Measurements from ENCODE around the gene EYA4.

EYA4 gene

DNA sequence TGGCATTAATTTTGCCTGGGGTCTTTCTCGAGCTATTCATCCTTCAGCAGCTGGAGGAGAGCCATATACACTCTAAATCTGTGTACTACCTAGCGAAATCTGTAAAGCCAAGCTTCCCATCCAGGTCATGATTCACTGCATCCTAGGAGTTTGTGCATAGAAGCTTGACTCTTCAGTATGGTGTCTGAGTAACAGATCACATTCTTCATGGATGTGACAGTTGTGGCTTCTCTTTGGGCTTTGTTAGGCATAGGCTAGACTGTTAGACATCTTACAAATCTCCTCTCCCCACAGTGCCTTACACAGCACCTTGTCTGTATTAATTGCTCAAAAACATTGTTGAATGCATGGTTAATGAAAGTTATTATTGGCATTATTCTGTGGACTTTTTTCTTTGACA, 177.0 kb downstream of the EYA4 start:
- Histone ChIP-seq H3K4me3 (no peak overlapping the region), H3K36me3 (replicated peaks) (no peaks in the 10 kb centered on the region), H3K4me1 (no peaks in the 10 kb centered on the region), H3K27me3 (ENCODE audit: low read depth) (no peaks in the 10 kb centered on the region), H3K9me3 (no peaks in the 10 kb centered on the region)
- in situ Hi-C loops (cut with MboI; ENCODE audit: low sequenced_read_pairs): no loop called here
- DNase-seq (ENCODE audit: low spot score in 2 of 2): no peak

DNA sequence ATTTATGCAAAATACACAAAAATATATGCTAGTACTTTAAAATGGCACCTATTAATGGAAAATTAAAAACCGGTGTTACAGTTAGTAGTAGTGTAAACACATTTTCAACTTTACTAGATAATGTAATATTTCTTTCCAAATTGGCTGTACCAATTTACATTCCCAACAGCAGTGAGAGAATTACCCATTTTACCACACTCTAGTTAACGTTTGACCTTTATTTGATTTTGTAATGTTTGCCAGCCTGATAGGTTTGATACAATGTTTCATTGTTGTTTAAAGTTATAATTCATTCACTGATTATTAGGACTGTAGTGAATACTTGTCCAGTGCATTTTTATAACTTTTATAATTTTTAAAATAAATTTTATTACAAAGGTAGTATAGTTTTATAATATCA, 182.1 kb downstream of the EYA4 start:
- in situ Hi-C loops (cut with MboI; ENCODE audit: low sequenced_read_pairs): no loop called here

DNA sequence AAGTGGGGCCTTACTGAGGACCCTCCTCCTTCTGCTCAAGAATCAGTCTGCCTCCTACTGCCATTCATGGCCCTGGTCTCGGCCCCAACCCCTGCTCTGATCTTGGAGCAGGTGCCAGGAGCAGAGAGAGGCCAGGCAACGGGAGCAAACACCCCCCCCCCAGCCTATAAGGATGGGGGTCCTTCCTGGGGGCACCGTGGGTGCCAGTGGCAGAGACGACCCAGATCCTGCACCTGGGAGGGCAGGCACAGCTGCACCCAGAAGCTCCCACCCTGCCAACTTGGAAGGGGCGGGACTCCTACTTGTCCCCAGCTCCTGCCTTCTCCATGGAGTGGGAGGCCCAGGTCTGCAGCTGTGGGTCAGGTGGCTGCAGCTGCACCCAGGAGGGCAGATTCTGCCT, 183.2 kb downstream of the EYA4 start:
- H3K4me1 ChIP-seq: no peaks in the 10 kb centered on the region
- no peaks in the 10 kb centered on the region for H3K27me3 ChIP-seq (ENCODE audit: low read depth)
- H3K9me3 ChIP-seq: no peaks in the 10 kb centered on the region
- in situ Hi-C loops (cut with MboI; ENCODE audit: low sequenced_read_pairs): no loop called here
- H3K4me3 ChIP-seq: no peak overlapping the region
- no peak for DNase-seq (ENCODE audit: low spot score in 2 of 2)
- H3K36me3 ChIP-seq (replicated peaks): no peaks in the 10 kb centered on the region

More for the DNA sequence above, 182.1 kb downstream of the EYA4 start:
- Histone ChIP-seq H3K27me3 (ENCODE audit: low read depth) (no peaks in the 10 kb centered on the region), H3K9me3 (no peaks in the 10 kb centered on the region), H3K4me3 (no peak overlapping the region), H3K36me3 (replicated peaks) (no peaks in the 10 kb centered on the region), H3K4me1 (no peaks in the 10 kb centered on the region)
- no peak for DNase-seq (ENCODE audit: low spot score in 2 of 2)

DNA sequence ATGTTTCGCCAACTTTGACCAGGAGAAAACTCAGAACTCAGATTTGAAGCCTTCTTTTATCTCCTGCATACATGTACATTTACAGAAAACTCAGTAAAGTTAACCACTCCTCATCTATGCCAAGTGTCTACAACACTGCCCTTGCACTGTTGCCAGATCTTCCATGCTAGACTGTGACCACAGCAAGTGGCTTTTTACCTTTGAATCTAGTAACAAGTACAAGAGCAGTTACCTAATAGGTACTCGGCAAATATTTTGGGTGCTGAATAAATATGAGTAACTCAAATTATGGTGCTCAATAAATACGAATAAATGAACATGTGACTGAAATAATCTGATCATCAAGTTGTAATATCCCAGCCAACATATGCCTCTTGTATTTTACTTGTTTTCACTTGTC, 184.9 kb downstream of the EYA4 start:
- no peaks in the 10 kb centered on the region for H3K9me3 ChIP-seq
- in situ Hi-C loops (cut with MboI; ENCODE audit: low sequenced_read_pairs): no loop called here
- no peaks in the 10 kb centered on the region for H3K4me1 ChIP-seq
- H3K36me3 ChIP-seq (replicated peaks): no peaks in the 10 kb centered on the region
- H3K27me3 ChIP-seq (ENCODE audit: low read depth): no peaks in the 10 kb centered on the region
- H3K4me3 ChIP-seq: no peak overlapping the region
- DNase-seq (ENCODE audit: low spot score in 2 of 2): no peak

DNA sequence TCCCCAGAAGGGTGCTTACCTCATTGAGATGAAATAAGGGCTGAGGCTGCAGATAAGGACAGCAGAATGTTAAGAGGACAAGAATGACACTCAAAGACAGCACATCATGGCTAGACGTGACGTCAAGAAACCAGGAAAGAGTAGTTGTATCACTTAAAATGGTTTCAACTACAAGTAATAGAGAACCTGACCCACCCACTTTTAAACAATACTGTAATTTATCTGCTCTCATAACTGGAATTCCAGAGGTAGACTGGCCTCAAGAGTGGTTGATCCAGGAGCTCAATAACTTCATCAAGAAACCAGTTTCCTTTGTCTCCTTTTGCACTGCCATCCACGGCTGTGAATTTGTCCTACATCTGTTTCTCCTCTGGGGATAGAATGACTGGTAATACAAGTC, 187.1 kb downstream of the EYA4 start:
- Histone ChIP-seq H3K4me1 (no peaks in the 10 kb centered on the region), H3K36me3 (replicated peaks) (no peaks in the 10 kb centered on the region), H3K27me3 (ENCODE audit: low read depth) (no peaks in the 10 kb centered on the region), H3K9me3 (no peaks in the 10 kb centered on the region), H3K4me3 (no peak overlapping the region)
- in situ Hi-C loops (cut with MboI; ENCODE audit: low sequenced_read_pairs): no loop called here
- no peak for DNase-seq (ENCODE audit: low spot score in 2 of 2)

DNA sequence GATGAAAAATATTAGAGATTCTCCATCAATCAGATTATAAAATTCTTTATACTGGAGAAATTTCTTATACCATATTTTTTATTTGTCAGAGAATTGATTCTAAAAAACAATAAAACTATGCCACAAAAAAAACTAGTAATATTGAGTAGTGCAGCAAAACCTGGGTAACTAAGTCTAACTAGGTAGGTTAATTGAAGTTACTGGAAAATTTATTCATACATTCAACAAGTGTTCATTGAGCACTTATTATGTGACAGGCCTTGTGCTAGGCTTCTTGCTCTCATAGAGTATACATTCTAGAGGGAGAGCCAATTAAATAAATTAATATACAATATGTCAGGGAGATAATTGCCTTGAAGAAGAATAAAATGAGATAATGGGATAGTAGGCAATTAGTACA, 189.4 kb downstream of the EYA4 start:
- in situ Hi-C loops (cut with MboI; ENCODE audit: low sequenced_read_pairs): no loop called here
- Histone ChIP-seq H3K4me1 (no peaks in the 10 kb centered on the region), H3K36me3 (replicated peaks) (no peaks in the 10 kb centered on the region), H3K4me3 (no peak overlapping the region), H3K27me3 (ENCODE audit: low read depth) (no peaks in the 10 kb centered on the region), H3K9me3 (no peaks in the 10 kb centered on the region)
- DNase-seq (ENCODE audit: low spot score in 2 of 2): no peak

DNA sequence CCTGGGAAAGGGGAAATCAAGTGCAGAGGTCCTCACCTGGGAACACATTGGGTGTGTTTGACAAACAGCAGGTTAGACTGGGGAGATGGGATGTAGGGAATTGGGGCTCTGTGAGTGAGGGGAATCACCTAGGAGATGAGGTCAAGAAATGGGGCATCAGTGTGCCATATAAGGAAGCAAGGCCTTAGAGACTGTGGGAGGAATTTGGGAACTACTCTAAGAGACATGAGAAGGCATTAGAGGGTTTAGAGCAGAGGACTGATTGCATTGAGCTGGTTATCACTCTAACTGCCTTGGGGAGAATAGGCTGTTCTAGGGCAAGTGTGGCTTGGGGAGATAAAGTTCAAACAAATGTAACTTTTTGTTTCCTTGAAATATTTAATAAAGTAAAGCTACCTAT, 189.9 kb downstream of the EYA4 start:
- no peaks in the 10 kb centered on the region for H3K4me1 ChIP-seq
- in situ Hi-C loops (cut with MboI; ENCODE audit: low sequenced_read_pairs): no loop called here
- H3K27me3 ChIP-seq (ENCODE audit: low read depth): no peaks in the 10 kb centered on the region
- DNase-seq (ENCODE audit: low spot score in 2 of 2): no peak
- no peaks in the 10 kb centered on the region for H3K9me3 ChIP-seq
- H3K4me3 ChIP-seq: no peak overlapping the region
- H3K36me3 ChIP-seq (replicated peaks): no peaks in the 10 kb centered on the region

DNA sequence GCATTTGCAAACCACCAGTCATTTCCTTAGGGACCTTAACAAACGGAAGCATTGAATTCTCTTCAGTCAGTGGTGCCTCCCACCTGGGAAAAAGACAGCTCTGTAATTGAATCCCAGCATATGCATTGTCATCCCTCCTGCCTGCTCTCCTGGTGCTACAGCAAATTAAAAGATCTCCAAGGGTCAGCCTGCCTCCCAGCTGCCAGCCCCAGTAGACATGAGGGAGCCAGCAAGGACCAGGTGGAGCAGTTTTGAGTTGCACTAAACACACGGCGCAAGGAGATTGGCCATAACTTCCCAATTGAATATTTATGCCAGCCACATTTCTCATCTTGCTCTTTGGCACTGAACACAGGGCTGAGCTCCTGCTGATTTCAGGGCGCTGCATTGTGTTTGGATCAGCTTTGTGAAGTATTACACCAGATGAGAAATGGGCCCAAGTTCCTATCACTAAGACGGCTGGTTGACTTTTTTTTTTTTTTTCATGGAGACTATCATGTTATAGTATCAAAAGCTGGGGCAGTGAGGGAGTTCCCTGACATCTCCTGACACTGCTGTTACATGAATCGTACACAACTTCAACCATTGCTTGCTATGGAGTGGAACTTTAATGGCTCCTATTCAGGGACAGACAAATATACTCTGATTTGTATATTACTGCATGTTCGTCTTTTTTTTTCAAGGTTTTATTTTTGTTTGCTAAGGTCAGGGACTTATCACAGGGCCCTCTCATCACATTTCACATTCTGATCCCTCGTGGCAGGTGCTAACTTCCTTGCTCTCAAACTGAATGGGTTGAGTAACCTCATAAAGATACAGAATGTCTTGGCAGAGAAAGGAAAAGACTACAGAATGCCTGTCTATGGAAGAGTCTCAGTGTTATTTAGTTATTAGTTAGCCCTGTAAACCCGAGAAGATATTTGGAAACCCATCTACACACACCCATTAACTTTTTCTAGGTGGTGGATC, 191.1 kb downstream of the EYA4 start:
- in situ Hi-C loops (cut with MboI; ENCODE audit: low sequenced_read_pairs): no loop called here
- no peak overlapping the region for H3K4me3 ChIP-seq

DNA sequence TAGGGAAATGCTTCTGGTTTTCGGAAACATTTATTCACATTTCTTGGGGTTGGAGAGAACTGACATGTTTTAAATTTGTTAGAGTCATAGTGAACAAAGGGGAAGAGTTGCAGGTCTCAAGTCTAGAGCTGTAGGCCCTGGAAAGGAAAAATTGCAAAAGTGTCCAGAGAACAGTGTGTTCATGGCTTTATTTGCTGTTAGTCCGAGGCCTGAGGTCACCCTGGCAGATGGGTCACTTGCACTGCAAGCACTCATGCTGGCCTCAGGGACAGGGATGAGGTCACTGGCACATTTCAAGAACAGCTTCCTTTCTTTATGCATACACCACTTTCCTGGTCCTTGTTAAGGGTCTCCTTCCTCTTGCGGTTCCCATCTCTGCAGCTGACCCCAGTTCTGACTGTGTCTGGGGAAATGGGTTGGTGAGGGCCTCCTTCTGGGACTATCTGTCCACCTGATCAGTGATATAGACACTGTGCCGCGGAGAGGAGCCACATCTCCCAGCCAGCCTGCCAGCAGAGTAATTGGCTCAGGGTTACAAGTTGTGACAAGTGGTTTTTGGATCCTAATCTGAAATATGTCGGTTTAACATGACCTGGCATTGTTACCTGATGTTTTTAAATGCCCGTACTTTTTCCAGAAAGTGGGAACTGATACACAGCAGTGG, 194.0 kb downstream of the EYA4 start:
- in situ Hi-C loops (cut with MboI; ENCODE audit: low sequenced_read_pairs): no loop called here
- no peaks in the 10 kb centered on the region for H3K9me3 ChIP-seq
- no peaks in the 10 kb centered on the region for H3K36me3 ChIP-seq (replicated peaks)
- no peaks in the 10 kb centered on the region for H3K27me3 ChIP-seq (ENCODE audit: low read depth)
- no peak overlapping the region for H3K4me3 ChIP-seq
- no peaks in the 10 kb centered on the region for H3K4me1 ChIP-seq
- DNase-seq (ENCODE audit: low spot score in 2 of 2): no peak

More for the DNA sequence above, 191.1 kb downstream of the EYA4 start:
- Histone ChIP-seq H3K9me3 (no peaks in the 10 kb centered on the region), H3K4me1 (no peaks in the 10 kb centered on the region), H3K27me3 (ENCODE audit: low read depth) (no peaks in the 10 kb centered on the region), H3K36me3 (replicated peaks) (no peaks in the 10 kb centered on the region)
- no peak for DNase-seq (ENCODE audit: low spot score in 2 of 2)

DNA sequence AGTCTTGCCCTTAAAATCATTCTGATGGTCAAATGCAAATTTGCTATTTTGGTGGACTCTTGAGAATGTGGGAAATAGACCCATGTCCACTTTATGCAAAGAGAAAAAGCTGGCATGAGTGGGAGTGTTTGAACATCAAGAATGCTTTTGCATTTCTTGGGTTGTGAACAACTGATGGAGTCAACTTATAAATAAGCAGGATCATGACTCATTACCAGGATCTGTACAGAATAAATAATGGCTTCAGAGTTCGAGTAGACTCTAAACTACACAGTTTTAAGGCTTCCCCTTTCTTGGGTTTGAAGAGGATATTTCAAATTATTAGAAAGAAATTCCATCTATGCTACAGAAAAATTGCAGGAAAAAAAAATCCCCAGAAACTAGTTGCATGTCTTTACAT, 195.5 kb downstream of the EYA4 start:
- in situ Hi-C loops (cut with MboI; ENCODE audit: low sequenced_read_pairs): no loop called here
- H3K27me3 ChIP-seq (ENCODE audit: low read depth): no peaks in the 10 kb centered on the region
- H3K36me3 ChIP-seq (replicated peaks): no peaks in the 10 kb centered on the region
- H3K4me1 ChIP-seq: no peaks in the 10 kb centered on the region
- H3K4me3 ChIP-seq: no peak overlapping the region
- no peaks in the 10 kb centered on the region for H3K9me3 ChIP-seq
- no peak for DNase-seq (ENCODE audit: low spot score in 2 of 2)

DNA sequence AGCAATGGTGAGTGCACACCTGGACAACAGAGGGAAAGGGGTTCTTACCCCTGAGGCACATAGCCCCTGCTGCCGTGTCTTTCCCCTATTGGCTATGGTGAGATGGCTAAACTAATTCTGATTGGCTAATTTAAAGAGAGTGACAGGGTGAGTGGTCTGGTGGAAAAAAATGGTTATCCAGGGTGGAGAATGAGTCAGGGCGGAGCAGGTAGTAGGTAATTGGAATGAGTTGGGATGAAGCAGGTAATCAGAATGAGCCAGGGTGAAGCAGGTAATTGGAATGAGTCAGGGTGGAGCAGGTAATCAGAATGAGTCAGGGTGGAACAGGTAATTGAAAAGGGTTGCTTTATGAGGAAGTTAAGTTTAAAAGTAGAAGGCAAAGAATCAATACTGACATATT, 200.3 kb downstream of the EYA4 start:
- H3K4me3 ChIP-seq: no peak overlapping the region
- H3K36me3 ChIP-seq (replicated peaks): no peaks in the 10 kb centered on the region
- in situ Hi-C loops (cut with MboI; ENCODE audit: low sequenced_read_pairs): no loop called here
- no peaks in the 10 kb centered on the region for H3K27me3 ChIP-seq (ENCODE audit: low read depth)
- DNase-seq (ENCODE audit: low spot score in 2 of 2): no peak
- no peaks in the 10 kb centered on the region for H3K9me3 ChIP-seq
- H3K4me1 ChIP-seq: no peaks in the 10 kb centered on the region

DNA sequence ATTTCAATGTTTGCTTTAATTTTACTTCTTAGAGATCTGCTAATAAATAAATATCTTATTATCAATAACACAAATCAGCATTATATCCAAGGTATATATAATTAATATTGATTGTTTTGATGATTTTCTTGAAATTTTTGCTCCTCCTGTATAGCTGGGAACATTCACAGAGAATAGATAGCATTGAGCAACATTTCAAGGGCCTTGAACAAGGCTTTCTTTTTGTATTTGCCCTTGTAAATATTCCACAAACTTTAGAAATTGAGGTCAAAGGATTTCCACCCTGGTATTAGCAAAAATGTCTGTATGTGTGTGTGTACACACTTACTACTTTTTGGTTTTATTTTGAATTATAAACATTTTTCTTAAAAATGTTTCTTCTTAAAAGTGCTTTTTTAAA, 205.6 kb downstream of the EYA4 start:
- no peak for DNase-seq (ENCODE audit: low spot score in 2 of 2)
- no peaks in the 10 kb centered on the region for H3K9me3 ChIP-seq
- in situ Hi-C loops (cut with MboI; ENCODE audit: low sequenced_read_pairs): no loop called here
- no peaks in the 10 kb centered on the region for H3K4me1 ChIP-seq
- no peaks in the 10 kb centered on the region for H3K27me3 ChIP-seq (ENCODE audit: low read depth)
- H3K4me3 ChIP-seq: no peak overlapping the region
- no peaks in the 10 kb centered on the region for H3K36me3 ChIP-seq (replicated peaks)

DNA sequence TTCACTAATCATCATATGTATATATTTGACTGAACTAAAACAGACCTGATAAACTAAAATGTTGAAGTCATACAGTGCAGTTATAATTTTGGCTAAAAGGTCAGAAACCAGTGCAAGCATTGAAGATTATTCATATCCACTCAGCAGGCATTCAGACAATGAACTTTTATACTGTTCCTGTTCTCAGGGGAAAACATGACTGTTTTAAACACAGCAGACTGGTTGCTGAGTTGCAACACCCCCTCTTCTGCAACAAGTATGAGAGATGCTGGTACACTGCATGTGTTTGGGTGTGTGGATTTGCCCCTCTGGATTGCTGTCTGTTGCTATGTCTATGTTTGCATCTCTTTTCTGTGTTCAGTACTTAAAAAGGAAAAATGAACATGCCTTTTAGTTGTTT, 206.8 kb downstream of the EYA4 start:
- Histone ChIP-seq H3K4me3 (no peak overlapping the region), H3K36me3 (replicated peaks) (no peaks in the 10 kb centered on the region), H3K4me1 (no peaks in the 10 kb centered on the region), H3K27me3 (ENCODE audit: low read depth) (no peaks in the 10 kb centered on the region), H3K9me3 (no peaks in the 10 kb centered on the region)
- in situ Hi-C loops (cut with MboI; ENCODE audit: low sequenced_read_pairs): no loop called here
- DNase-seq (ENCODE audit: low spot score in 2 of 2): no peak

DNA sequence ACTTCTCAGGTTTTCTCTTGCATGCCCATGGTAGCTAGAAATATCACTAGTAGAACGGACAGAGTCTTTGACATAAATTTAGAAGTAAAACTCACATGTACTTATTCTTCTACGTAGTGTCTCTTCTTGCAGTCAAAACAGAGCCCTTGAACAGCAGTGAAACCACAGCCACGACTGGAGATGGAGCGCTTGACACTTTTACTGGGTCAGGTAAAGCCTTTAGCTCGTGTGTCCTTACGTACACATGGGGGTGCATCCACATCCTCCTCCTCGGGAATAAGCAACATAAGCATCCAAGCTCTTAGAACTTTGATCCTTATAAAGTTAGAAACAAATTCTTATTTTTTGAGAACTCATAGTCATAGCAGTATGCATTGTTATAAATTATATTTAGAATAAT, 215.3 kb downstream of the EYA4 start:
- DNase-seq (ENCODE audit: low spot score in 2 of 2): no peak
- Histone ChIP-seq H3K4me3 (no peak overlapping the region), H3K36me3 (replicated peaks) (no peaks in the 10 kb centered on the region), H3K9me3 (no peaks in the 10 kb centered on the region), H3K4me1 (peaks cover 4% of the 10 kb centered on the region; the same call in 1 of the 2 replicates), H3K27me3 (ENCODE audit: low read depth) (no peaks in the 10 kb centered on the region)
- in situ Hi-C loops (cut with MboI; ENCODE audit: low sequenced_read_pairs): no loop called here
